ENCODE measurements around the gene ASB4.

DNA sequence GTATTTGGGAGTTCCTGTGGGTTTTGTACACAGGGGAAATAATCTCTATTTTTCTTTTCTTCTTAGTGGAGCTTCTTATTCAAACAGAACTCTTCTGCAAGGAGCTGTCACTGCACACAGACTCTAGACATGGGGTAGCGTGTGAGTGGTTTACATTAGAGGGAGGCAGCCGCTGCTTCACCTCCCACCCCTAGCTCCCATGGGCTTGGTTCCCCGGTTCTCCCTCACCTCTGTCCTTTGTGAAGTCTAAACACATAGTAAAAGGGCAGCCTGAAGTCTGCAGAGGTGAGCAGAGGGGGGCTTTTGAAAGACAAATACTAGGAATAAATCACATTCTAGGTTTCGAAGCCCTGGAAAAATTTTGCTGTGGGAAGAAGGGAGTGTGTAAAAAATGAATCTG is 5.5 kb downstream of the ASB4 start:
- TF ChIP-seq EZH2phosphoT487 (IDR thresholded peaks at IDR 0.05; ENCODE audit: borderline replicate concordance, low read length) (no peak), EZH2 (IDR thresholded peaks at IDR 0.05; ENCODE audit: low read length, unreplicated experiment) (no peak)
- TF ChIP-seq, protein P1, sequence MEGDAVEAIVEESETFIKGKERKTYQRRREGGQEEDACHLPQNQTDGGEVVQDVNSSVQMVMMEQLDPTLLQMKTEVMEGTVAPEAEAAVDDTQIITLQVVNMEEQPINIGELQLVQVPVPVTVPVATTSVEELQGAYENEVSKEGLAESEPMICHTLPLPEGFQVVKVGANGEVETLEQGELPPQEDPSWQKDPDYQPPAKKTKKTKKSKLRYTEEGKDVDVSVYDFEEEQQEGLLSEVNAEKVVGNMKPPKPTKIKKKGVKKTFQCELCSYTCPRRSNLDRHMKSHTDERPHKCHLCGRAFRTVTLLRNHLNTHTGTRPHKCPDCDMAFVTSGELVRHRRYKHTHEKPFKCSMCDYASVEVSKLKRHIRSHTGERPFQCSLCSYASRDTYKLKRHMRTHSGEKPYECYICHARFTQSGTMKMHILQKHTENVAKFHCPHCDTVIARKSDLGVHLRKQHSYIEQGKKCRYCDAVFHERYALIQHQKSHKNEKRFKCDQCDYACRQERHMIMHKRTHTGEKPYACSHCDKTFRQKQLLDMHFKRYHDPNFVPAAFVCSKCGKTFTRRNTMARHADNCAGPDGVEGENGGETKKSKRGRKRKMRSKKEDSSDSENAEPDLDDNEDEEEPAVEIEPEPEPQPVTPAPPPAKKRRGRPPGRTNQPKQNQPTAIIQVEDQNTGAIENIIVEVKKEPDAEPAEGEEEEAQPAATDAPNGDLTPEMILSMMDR (conservative IDR thresholded peaks at IDR 0.05; ENCODE audit: low read depth, low read length) = no peak

Data from PC-3 (cell line).